ENCODE data around the gene CAPN5.

GRCh38 chr11:77170107-77170506, 103.3 kb downstream of the CAPN5 start:
- no peak for TF ChIP-seq CTCF (IDR thresholded peaks at IDR 0.05)
- no peak for TF ChIP-seq POLR2A (IDR thresholded peaks at IDR 0.05)
